A549 (cell line): Measurements from ENCODE around the gene RNASE3.

Experiments used
- BHLHE40 ChIP-seq: IDR thresholded peaks from 2 replicates; pipeline ENCODE4 v1.6.1; 2012; ENCODE audit warnings: low read depth, low read length, inconsistent platforms
- CHD2 ChIP-seq: fragments of 150-350 bp; IDR thresholded peaks from 2 replicates; pipeline ENCODE4 v1.6.1; 2014; ENCODE audit warnings: low read length; ENCODE audit not compliant: partially characterized antibody
- HOXA7 ChIP-seq: fragments of 250-450 bp; sonication (Bioruptor Pico); IDR thresholded peaks from 2 replicates; pipeline ENCODE4 v1.5.0; 2020; ENCODE audit warnings: mild to moderate bottlenecking, moderate library complexity
- JUN ChIP-seq, 2 experiments: fragments of >200 bp; sonication (Bioruptor Twin); formaldehyde crosslinking; IDR thresholded peaks; 2 replicates in 1 of 2; 3 replicates in 1 of 2; pipeline ENCODE4 v1.6.1; 2016 to 2017
- POLR2A ChIP-seq: IDR thresholded peaks from 2 replicates; pipeline ENCODE4 v1.6.1; 2012; ENCODE audit warnings: mild to moderate bottlenecking, low read length
- RARB ChIP-seq: fragments of 250-450 bp; sonication (Bioruptor Pico); IDR thresholded peaks from 2 replicates; pipeline ENCODE4 v1.8.0; 2021; ENCODE audit warnings: mild to moderate bottlenecking, moderate library complexity
- ZSCAN20 ChIP-seq: fragments of 250-450 bp; sonication (Bioruptor Pico); IDR thresholded peaks from 2 replicates; pipeline ENCODE4 v1.8.0; 2022; ENCODE audit warnings: mild to moderate bottlenecking, moderate library complexity
- TF ChIP-seq, protein P1 (sequence below): fragments of >200 bp; sonication (Bioruptor Twin); formaldehyde crosslinking; IDR thresholded peaks from 3 replicates; pipeline ENCODE4 v1.5.1; 2016
- TF ChIP-seq, protein P2 (sequence below): fragments of 150-350 bp; IDR thresholded peaks from 2 replicates; pipeline ENCODE4 v1.6.1; 2014; ENCODE audit warnings: low read depth, mild to moderate bottlenecking, low read length
- TF ChIP-seq, protein P3 (sequence below): IDR thresholded peaks from 2 replicates; pipeline ENCODE4 v1.6.1; 2012; ENCODE audit warnings: low read depth, borderline replicate concordance
- TF ChIP-seq, protein P4 (sequence below): IDR thresholded peaks from 2 replicates; pipeline ENCODE4 v1.6.1; 2012

DNA sequence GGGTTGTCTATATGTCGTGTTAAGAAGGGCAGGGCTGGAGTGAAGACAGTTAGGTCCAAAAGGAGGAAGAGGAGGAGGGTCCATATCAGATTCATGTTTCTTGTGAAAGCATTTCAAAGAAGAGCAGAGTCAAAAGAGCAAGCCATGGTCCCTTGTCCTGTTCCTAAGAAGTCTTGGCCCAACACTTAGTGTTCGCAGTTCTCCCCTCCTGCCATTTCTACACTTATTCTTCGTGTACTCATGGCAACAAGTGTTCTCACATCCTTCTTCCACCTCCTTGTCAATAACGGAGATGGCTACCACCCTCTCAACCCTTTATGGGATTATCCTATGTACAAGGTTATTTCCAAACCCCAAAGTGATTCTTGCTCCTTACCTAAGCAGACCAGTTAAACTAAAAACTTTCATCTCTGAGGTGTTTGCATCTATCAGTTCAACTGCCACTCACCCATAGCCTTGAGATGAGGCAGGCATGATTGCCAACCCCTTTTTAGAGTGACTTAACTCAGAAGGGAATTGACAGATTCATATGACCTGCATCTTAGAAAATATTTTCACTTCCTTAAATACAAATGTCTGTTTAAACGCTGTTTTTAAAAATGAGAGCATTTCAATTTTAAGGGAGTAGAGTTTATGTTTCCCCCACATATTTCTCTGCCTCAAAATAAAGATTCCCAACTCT, 44.3 kb downstream of the RNASE3 start:
- TF ChIP-seq BHLHE40: no peak
- TF ChIP-seq, protein P1, sequence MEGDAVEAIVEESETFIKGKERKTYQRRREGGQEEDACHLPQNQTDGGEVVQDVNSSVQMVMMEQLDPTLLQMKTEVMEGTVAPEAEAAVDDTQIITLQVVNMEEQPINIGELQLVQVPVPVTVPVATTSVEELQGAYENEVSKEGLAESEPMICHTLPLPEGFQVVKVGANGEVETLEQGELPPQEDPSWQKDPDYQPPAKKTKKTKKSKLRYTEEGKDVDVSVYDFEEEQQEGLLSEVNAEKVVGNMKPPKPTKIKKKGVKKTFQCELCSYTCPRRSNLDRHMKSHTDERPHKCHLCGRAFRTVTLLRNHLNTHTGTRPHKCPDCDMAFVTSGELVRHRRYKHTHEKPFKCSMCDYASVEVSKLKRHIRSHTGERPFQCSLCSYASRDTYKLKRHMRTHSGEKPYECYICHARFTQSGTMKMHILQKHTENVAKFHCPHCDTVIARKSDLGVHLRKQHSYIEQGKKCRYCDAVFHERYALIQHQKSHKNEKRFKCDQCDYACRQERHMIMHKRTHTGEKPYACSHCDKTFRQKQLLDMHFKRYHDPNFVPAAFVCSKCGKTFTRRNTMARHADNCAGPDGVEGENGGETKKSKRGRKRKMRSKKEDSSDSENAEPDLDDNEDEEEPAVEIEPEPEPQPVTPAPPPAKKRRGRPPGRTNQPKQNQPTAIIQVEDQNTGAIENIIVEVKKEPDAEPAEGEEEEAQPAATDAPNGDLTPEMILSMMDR: no peak
- TF ChIP-seq HOXA7 (CRISPR knock-in tag): no peak
- TF ChIP-seq POLR2A: no peak
- no peak for TF ChIP-seq JUN (IDR thresholded peaks at IDR 0.05)
- no peak for TF ChIP-seq ZSCAN20 (CRISPR knock-in tag)
- TF ChIP-seq, protein P2, sequence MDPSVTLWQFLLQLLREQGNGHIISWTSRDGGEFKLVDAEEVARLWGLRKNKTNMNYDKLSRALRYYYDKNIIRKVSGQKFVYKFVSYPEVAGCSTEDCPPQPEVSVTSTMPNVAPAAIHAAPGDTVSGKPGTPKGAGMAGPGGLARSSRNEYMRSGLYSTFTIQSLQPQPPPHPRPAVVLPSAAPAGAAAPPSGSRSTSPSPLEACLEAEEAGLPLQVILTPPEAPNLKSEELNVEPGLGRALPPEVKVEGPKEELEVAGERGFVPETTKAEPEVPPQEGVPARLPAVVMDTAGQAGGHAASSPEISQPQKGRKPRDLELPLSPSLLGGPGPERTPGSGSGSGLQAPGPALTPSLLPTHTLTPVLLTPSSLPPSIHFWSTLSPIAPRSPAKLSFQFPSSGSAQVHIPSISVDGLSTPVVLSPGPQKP: no peak
- TF ChIP-seq, protein P3, sequence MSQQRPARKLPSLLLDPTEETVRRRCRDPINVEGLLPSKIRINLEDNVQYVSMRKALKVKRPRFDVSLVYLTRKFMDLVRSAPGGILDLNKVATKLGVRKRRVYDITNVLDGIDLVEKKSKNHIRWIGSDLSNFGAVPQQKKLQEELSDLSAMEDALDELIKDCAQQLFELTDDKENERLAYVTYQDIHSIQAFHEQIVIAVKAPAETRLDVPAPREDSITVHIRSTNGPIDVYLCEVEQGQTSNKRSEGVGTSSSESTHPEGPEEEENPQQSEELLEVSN: no peak
- TF ChIP-seq, protein P4, sequence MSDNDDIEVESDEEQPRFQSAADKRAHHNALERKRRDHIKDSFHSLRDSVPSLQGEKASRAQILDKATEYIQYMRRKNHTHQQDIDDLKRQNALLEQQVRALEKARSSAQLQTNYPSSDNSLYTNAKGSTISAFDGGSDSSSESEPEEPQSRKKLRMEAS: no peak
- no peak for TF ChIP-seq RARB (CRISPR knock-in tag)
- no peak for TF ChIP-seq CHD2
